Spleen (tissue), 7 donors: ENCODE data around the gene KLHL8.

ENCODE experiments used
- CTCF ChIP-seq, 11 experiments: fragments of 200-600 bp in 7 of 11; fragments of 450-650 bp in 4 of 11; sonication (generic) in 4 of 11; IDR thresholded peaks in 8 of 11; conservative IDR thresholded peaks in 3 of 11; 1 replicate in 7 of 11; 2 replicates in 4 of 11; pipeline versions ENCODE4 v1.4.0 to v1.8.0; 2016 to 2021; ENCODE audit warnings: antibody characterized with exemption in 11 of 11, inconsistent platforms in 4 of 11, mild to moderate bottlenecking in 1 of 11
- POLR2A ChIP-seq, 3 donors: fragments of 450-650 bp; IDR thresholded peaks; one replicate each; pipeline ENCODE4 v1.5.1; 2017; ENCODE audit warnings: antibody characterized with exemption in 3 of 3, mild to moderate bottlenecking in 1 of 3
- POLR2AphosphoS5 ChIP-seq, 3 donors: sonication (generic); formaldehyde crosslinking; IDR thresholded peaks; one replicate each; pipeline ENCODE4 v1.5.1; 2017; ENCODE audit warnings: antibody characterized with exemption in 3 of 3
- donor health status: DM: no; HTN: no; CAD: no; lungs with moderate emphysema.
- donor health status: DM: no; HTN: no; CAD: no.
- donor health status: DM: no; HTN: no; CAD: no.

DNA sequence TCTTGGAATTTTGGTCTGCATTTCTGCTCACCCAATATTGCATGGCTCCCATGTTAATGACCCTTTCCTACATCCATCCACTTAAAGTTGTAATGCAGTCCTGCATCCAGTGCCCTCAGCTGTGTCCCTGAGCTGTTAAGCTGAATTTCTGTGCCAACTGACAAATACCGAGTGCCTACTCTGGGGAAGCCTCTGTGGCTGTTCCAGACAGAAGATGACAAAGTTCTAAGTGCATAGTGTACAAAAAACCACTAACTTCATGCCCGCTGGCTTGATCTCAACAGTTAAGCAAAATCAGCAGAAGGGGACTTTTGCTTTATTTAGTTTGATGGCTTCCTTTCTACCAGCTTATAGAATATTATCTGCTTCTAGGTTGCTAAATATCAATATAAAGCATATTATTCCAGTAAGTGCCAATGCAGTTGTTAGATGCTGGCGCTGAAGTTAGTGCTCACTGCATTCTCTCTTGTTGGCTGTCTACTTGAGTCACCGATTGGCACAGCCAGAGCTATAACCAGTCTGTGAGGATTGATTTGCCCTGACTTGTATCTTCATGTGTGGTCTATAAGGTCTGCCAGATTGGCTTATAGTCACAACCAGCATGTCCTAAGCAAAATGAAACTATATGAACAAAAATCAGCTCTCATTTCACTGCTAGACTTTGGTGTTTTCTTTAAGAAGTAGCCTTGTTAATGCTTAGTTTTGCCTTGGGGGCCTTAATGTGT lies 98.9 kb downstream of the KLHL8 start:
- TF ChIP-seq CTCF (IDR thresholded peaks at IDR 0.05 in 8 of 11, conservative IDR thresholded peaks at IDR 0.05 in 3 of 11) (no peak), POLR2AphosphoS5 (IDR thresholded peaks at IDR 0.05) (no peak), POLR2A (IDR thresholded peaks at IDR 0.05) (no peak)
